Tibial nerve (tissue), 4 donors: ENCODE measurements around the gene FBXW11. TPM values are rescaled to one million over a fixed set of nuclear protein-coding genes. Genes with fewer than 3 reads are reported as not detected.
"Not testable (repeated sequence)": the region's sequence is repeated elsewhere in the genome, so short reads cannot be mapped to it uniquely, and the experiment has no call there.

Experiments used
- DNase-seq, 2 donors: peaks; one replicate each; pipeline ENCODE4 v3.0.0-alpha.2; 2019; ENCODE audit warnings: low spot score in 2 of 2
- H3K27ac ChIP-seq, 4 donors: fragments of 200-600 bp; sonication (generic) in 3 of 4; one replicate each; pipeline ENCODE4 v1.5.1; 2017 to 2019; ENCODE audit warnings: mild to moderate bottlenecking in 1 of 4
- H3K27me3 ChIP-seq, 2 donors: fragments of 200-600 bp; sonication (generic) in 1 of 2; one replicate each; pipeline versions ENCODE4 v1.5.1 to v1.6.0; 2017 to 2019
- H3K36me3 ChIP-seq, 3 donors: fragments of 200-600 bp; sonication (generic); one replicate each; pipeline ENCODE4 v1.5.1; 2018 to 2019
- H3K4me1 ChIP-seq, 4 donors: fragments of 200-600 bp; sonication (generic) in 3 of 4; one replicate each; pipeline ENCODE4 v1.5.1; 2017 to 2019
- H3K4me3 ChIP-seq, 4 donors: fragments of 200-600 bp; sonication (generic) in 3 of 4; one replicate each; pipeline ENCODE4 v1.5.1; 2017 to 2019; ENCODE audit warnings: mild to moderate bottlenecking in 1 of 4, moderate library complexity in 1 of 4
- H3K9me3 ChIP-seq, 4 donors: fragments of 200-600 bp; sonication (generic) in 3 of 4; one replicate each; pipeline ENCODE4 v1.5.1; 2017 to 2019
- EP300 ChIP-seq, 2 donors: sonication (generic); formaldehyde crosslinking; IDR thresholded peaks; one replicate each; pipeline ENCODE4 v1.6.1; 2017; ENCODE audit warnings: antibody characterized with exemption in 2 of 2, mild to moderate bottlenecking in 1 of 2
- POLR2A ChIP-seq, 2 donors: fragments of 450-650 bp; IDR thresholded peaks; one replicate each; pipeline ENCODE4 v1.6.1; 2017; ENCODE audit warnings: antibody characterized with exemption in 2 of 2, mild to moderate bottlenecking in 2 of 2, moderate library complexity in 2 of 2
- WGBS, 2 donors: methylation state at CpG; one replicate each; pipeline ENCODE4 v1.1.5; 2018; 5-methylcytosine and 5-hydroxymethylcytosine counted together
- total RNA-seq, 4 donors: library from RNA; depleted of rRNA; stranded (reverse); fragments of >200 nt; gene quantifications; one replicate each; pipeline ENCODE4 v1.1.0, GENCODE V29; 2016
- TF ChIP-seq, protein P1 (sequence below), 5 experiments: fragments of 200-600 bp in 3 of 5; fragments of 450-650 bp in 2 of 5; sonication (generic) in 3 of 5; IDR thresholded peaks; one replicate each; pipeline ENCODE4 v1.5.1; 2016 to 2019; ENCODE audit warnings: antibody characterized with exemption in 5 of 5, mild to moderate bottlenecking in 3 of 5, moderate library complexity in 2 of 5

The FBXW11 gene
- total RNA-seq, 4 donors from 2014 or later, result 49.2 to 96.4 (median 73.4) TPM

DNA sequence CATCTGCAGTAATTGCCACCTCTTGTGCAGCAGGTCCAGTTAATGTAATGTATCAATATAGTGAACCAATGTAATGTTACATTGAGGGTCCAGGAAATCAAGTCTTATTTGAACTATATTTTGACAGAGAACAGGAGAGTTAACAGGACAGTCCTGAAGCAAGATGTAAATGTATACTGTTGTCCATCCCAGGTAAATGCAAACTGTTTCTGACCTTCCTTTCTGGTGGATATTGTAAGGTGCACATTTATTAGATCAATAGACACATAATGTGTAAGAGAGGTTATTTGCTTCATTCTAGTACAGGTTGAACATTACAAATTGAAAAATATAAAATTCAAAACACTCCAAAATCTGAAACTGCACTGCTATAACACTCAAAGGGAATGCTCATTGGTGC is 23.4 kb upstream of the FBXW11 start:
- TF ChIP-seq EP300 (IDR thresholded peaks at IDR 0.05) (no peak), POLR2A (IDR thresholded peaks at IDR 0.05) (no peak)
- TF ChIP-seq, protein P1, sequence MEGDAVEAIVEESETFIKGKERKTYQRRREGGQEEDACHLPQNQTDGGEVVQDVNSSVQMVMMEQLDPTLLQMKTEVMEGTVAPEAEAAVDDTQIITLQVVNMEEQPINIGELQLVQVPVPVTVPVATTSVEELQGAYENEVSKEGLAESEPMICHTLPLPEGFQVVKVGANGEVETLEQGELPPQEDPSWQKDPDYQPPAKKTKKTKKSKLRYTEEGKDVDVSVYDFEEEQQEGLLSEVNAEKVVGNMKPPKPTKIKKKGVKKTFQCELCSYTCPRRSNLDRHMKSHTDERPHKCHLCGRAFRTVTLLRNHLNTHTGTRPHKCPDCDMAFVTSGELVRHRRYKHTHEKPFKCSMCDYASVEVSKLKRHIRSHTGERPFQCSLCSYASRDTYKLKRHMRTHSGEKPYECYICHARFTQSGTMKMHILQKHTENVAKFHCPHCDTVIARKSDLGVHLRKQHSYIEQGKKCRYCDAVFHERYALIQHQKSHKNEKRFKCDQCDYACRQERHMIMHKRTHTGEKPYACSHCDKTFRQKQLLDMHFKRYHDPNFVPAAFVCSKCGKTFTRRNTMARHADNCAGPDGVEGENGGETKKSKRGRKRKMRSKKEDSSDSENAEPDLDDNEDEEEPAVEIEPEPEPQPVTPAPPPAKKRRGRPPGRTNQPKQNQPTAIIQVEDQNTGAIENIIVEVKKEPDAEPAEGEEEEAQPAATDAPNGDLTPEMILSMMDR (IDR thresholded peaks at IDR 0.05), result no peak

GRCh38 chr5:172028167-172028566 is 21.7 kb upstream of the FBXW11 start:
- Histone ChIP-seq H3K9me3 (no peaks in the 10 kb centered on the region), H3K4me1 (peaks cover 0 to 6% (median 0%) of the 10 kb centered on the region in 4 donors), H3K27ac (no peak overlapping the region), H3K27me3 (no peaks in the 10 kb centered on the region), H3K4me3 (no peak overlapping the region), H3K36me3 (no peaks in the 10 kb centered on the region)
- DNase-seq, result no peak
- WGBS, 2 donors, result 46 to 48% methylated on average over 4 of the region's 4 CpGs
- TF ChIP-seq POLR2A (IDR thresholded peaks at IDR 0.05) (no peak), EP300 (IDR thresholded peaks at IDR 0.05) (no peak)
- TF ChIP-seq, protein P1 (IDR thresholded peaks at IDR 0.05), result no peak

More for the DNA sequence above, 23.4 kb upstream of the FBXW11 start:
- H3K27ac ChIP-seq, result no peak overlapping the region
- no peaks in the 10 kb centered on the region for H3K9me3 ChIP-seq
- peaks cover 0 to 6% (median 0%) of the 10 kb centered on the region in 4 donors for H3K4me1 ChIP-seq
- no peak overlapping the region for H3K4me3 ChIP-seq
- no peaks in the 10 kb centered on the region for H3K27me3 ChIP-seq
- no peaks in the 10 kb centered on the region for H3K36me3 ChIP-seq
- no peak for DNase-seq

GRCh38 chr5:172020110-172020786 is 13.8 kb upstream of the FBXW11 start:
- WGBS, 2 donors, result 84 to 89% methylated on average over 10 of the region's 10 CpGs
- not testable (repeated sequence) for H3K36me3 ChIP-seq, H3K9me3 ChIP-seq

DNA sequence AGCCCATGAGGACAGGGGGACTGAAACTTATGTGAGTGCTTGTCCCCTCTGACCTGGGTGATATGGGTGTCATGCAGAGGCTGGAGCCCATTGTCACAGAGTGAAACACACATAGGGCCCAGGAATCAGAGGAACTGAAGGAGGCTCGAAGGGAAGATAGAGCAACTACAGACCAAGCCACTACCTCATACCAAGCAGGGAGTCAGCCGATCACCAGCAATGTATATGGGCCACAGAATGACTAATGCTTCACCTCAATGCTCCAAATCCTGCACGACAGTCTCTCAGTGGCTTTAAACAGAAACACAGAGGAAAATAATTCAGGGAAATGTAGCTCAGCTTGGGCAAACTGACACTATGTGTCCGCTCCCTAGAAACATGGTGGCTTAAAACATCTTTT is 8.9 kb upstream of the FBXW11 start:
- Histone ChIP-seq H3K27ac (no peak overlapping the region), H3K9me3 (no peaks in the 10 kb centered on the region), H3K36me3 (no peaks in the 10 kb centered on the region), H3K27me3 (no peaks in the 10 kb centered on the region), H3K4me3 (no peak overlapping the region), H3K4me1 (no peaks in the 10 kb centered on the region)
- no peak for TF ChIP-seq POLR2A (IDR thresholded peaks at IDR 0.05)
- TF ChIP-seq EP300 (IDR thresholded peaks at IDR 0.05), result no peak
- TF ChIP-seq, protein P1 (IDR thresholded peaks at IDR 0.05), result no peak
- no peak for DNase-seq
- 89 to 91% methylated on average over 4 of the region's 4 CpGs for WGBS, 2 donors

More at GRCh38 chr5:172020110-172020786, 13.8 kb upstream of the FBXW11 start:
- H3K27me3 ChIP-seq, H3K27ac ChIP-seq, DNase-seq, H3K4me1 ChIP-seq, H3K4me3 ChIP-seq: not testable (repeated sequence)

GRCh38 chr5:172010278-172010677 is 3.8 kb upstream of the FBXW11 start:
- TF ChIP-seq, protein P1 (IDR thresholded peaks at IDR 0.05), result no peak
- TF ChIP-seq POLR2A (IDR thresholded peaks at IDR 0.05) (no peak), EP300 (IDR thresholded peaks at IDR 0.05) (no peak)
- no peak for DNase-seq
- H3K9me3 ChIP-seq, result no peaks in the 10 kb centered on the region
- no peak overlapping the region for H3K4me3 ChIP-seq
- 49% methylated on average over 2 of the region's 2 CpGs for WGBS, 2 donors
- no peaks in the 10 kb centered on the region for H3K36me3 ChIP-seq
- peaks cover 0 to 16% (median 7%) of the 10 kb centered on the region in 4 donors for H3K4me1 ChIP-seq
- H3K27ac ChIP-seq, result no peak overlapping the region
- no peaks in the 10 kb centered on the region for H3K27me3 ChIP-seq
